Skeletal muscle cell (primary cell): ENCODE data around the gene MT1F.
"Not testable (repeated sequence)": the region's sequence is repeated elsewhere in the genome, so short reads cannot be mapped to it uniquely, and the experiment has no call there.

Experiments used
- DNase-seq: peaks from one replicate; pipeline ENCODE4 v3.0.0-alpha.2; 2010; ENCODE audit warnings: low read depth
- H3K4me3 ChIP-seq: 2 replicates; pipeline ENCODE4 v1.5.1; 2011; ENCODE audit warnings: low read depth, mild to moderate bottlenecking, control low read depth, low read length, moderate library complexity

MT1F gene

DNA sequence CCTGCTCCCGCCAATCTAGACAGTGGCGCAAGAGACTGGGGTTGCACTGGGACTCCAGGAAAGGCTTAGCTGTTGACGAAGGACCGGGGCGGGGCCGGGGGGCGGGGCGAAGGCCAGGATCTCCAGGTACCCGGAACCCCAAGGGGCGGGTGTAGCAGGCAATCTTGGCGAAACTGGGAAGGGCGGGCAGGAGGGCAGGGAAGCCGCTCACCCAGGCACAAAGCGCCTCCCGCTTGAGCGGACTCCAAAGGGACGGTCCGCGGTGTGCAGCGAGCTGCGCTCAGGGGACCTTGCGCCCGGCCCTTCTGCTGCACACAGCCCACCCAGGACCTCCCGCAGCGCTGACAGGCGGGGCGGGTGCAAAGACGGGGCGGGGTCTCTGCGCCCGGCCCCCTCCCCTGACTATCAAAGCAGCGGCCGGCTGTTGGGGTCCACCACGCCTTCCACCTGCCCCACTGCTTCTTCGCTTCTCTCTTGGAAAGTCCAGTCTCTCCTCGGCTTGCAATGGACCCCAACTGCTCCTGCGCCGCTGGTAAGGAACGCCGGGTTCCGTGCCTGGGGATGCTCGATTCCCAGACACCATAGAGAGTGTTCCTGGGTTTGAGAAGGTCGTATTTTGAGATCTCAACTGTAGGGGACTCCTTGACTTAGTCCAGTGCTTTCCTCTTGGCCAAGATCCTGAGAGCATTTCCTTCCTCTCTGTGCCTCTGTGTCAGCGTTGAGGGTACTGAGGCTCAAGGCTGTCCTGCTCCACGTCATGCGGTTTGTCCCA is at the start of gene MT1F:
MT1F (plus strand) TSS at position 405 of the 772 bp plus-strand sequence; CDS start at position 505, 100 bp downstream.
- H3K4me3 ChIP-seq, result peak within 1 kb of the TSS; percentile 44
- no peak for DNase-seq

DNA sequence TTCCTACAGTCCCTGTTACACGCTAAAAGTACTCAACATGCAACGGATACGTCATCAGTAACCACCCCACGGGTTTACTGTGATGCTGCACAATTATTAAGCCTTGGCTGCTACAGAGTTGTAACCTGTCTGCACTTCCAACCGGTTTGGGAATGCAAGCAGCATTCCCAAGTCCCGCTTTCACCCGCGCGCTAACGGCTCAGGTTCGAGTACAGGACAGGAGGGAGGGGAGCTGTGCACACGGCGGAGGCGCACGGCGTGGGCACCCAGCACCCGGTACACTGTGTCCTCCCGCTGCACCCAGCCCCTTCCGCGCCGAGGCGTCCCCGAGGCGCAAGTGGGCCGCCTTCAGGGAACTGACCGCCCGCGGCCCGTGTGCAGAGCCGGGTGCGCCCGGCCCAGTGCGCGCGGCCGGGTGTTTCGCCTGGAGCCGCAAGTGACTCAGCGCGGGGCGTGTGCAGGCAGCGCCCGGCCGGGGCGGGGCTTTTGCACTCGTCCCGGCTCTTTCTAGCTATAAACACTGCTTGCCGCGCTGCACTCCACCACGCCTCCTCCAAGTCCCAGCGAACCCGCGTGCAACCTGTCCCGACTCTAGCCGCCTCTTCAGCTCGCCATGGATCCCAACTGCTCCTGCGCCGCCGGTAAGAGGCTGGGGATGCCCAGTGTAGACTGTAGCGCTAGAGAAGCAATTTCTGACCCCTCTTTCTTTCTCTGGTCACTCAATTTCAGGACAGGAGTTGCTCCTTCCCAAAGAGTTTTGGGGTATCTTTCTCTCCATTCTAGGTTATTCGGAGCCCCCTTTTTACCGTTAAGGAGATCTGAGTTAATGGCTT is 49.5 kb upstream of the MT1F start, which contains the start of gene MT2A:
MT2A (plus strand) TSS at position 542 of the 833 bp plus-strand sequence; CDS start at position 614, 72 bp downstream.
- H3K4me3 ChIP-seq, result peak within 1 kb of the TSS; percentile 81
- DNase-seq, result peak; percentile 93

- no peak for DNase-seq
Measured at GRCh38 chr16:56608876-56609462, 48.8 kb upstream of the MT1F start.

DNA sequence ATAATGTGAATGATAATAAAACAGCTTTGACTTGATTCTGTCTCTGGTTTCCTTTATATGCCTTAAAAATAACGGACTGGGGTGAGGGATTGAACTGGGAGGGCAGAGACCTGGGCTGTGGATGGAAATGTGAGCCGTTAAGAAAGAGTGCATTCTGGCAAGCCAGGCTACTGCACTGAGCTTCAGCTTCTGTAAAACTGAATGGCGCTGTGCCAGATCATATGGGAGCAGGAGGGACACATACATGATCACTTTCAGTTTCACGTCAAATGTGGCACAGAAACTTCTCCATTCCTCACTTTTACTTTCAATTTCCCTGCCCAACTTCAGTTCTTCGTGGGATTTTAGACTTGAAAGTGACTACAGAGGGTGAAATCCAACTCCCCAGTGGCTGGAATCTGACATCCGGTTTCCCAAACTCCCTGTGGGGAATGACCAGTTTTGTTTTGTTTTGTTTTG is 48.3 kb upstream of the MT1F start:
- H3K4me3 ChIP-seq, result peak overlapping the region; percentile 81
- peak; percentile 66 for DNase-seq

More at GRCh38 chr16:56608876-56609462, 48.8 kb upstream of the MT1F start:
- peak overlapping the region; percentile 81 for H3K4me3 ChIP-seq

- H3K4me3 ChIP-seq, result peak overlapping the region; percentile 81
- peak; percentile 94 for DNase-seq
Measured at GRCh38 chr16:56610017-56610608, 47.6 kb upstream of the MT1F start.

DNA sequence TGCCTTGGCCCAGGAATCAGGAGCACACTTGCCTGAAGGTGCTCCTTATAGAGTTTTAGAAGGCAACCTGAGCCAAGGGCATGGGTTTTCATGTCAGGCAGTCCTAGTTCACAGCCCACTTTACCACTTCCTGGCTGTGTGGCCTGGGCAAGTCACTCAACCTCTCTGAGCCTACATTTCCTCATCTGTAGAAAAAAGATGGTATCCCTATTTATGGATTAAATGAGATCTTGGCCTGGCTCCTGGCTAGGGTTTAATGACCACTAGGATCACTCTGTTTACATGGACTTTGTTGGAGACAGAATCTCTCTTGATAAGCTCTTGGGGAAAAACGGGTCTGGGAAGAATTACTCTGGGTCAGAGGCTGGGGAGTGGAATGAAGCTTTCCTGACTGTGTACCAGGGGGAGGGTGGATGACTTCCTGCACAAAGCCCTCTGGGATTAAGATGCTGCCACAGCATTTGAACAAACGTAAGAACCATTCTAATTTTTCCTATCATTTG is 47.1 kb upstream of the MT1F start:
- peak overlapping the region; percentile 81 for H3K4me3 ChIP-seq
- no peak for DNase-seq

- no peak for DNase-seq
- H3K4me3 ChIP-seq, result no peak overlapping the region
Measured at GRCh38 chr16:56611281-56611833, 46.4 kb upstream of the MT1F start.

GRCh38 chr16:56613706-56614105 is 44.1 kb upstream of the MT1F start:
- H3K4me3 ChIP-seq, result no peak overlapping the region
- no peak for DNase-seq

DNA sequence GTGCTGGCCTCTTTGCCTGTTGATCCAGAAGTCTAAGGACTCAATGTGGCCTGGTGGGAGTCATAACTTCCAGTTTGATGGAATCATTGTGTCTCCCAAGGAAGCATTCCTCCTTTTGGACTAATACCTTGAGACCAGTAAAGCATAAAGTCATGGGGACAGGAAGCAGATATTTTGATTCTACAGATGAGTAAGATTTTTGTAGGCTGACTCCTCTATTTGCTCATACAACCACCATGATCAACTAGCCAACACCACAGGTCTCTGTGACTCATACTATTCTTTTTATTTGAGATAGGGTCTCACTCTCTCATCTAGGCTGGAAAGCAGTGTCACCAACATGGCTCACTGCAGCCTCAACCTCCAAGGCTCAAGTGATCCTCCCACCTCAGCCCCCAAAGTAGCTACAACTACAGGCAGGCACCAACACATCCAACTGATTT is 43.2 kb upstream of the MT1F start:
- H3K4me3 ChIP-seq, result no peak overlapping the region
- no peak for DNase-seq

GRCh38 chr16:56615353-56615752 is 42.4 kb upstream of the MT1F start:
- DNase-seq, result no peak

GRCh38 chr16:56616608-56617211 is 41.0 kb upstream of the MT1F start:
- peak overlapping the region; percentile 44 for H3K4me3 ChIP-seq
- no peak for DNase-seq

More at GRCh38 chr16:56615353-56615752, 42.4 kb upstream of the MT1F start:
- no peak overlapping the region for H3K4me3 ChIP-seq

DNA sequence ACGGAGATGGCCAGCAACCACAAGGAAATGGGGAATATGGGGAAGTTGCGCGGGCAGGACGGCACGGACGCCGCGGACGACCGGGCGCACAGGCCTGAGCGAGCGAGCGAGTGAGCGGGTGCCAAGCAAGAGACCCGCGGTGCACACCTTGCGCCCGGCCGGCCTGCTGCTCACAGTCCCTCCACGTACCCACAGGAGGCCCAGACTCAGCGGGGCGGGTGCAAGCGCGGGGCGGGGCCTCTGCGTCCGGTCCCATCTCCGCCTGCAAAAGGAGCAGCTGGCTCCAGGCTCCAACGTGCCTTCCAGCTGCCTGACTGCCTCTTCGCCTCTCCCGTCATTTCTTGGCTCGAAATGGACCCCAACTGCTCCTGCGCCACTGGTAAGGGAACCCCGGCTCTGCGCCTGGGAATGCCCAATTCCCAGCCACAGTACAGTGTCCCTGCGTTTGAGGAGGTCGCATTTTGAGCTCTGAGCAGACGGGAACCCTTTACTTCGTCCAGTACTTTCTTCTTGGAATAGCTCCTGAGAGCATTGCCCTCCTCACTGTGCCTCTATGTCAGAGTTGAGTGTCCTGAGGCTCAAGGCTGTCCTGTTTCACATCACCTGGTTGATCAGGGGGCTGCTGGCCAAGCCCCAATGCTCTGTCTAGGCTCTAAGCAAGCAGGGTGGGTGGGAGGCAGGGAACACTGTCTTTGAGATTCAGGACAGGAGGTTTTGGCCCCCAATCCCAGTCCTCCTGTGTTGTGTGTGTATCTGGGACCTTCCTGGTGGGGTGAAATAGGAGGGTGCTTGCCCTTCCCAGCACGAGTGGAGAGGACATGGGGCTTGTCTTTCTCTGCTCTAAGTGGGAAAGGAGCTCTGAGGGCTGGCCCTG is 40.3 kb upstream of the MT1F start:
- DNase-seq, result no peak
- H3K4me3 ChIP-seq, result peak overlapping the region; percentile 44

- H3K4me3 ChIP-seq, result peak overlapping the region; percentile 44
- no peak for DNase-seq
Measured at GRCh38 chr16:56618138-56618537, 39.6 kb upstream of the MT1F start.

- no peak for DNase-seq
- H3K4me3 ChIP-seq, result no peak overlapping the region
Measured at GRCh38 chr16:56620339-56620897, 37.3 kb upstream of the MT1F start.

DNA sequence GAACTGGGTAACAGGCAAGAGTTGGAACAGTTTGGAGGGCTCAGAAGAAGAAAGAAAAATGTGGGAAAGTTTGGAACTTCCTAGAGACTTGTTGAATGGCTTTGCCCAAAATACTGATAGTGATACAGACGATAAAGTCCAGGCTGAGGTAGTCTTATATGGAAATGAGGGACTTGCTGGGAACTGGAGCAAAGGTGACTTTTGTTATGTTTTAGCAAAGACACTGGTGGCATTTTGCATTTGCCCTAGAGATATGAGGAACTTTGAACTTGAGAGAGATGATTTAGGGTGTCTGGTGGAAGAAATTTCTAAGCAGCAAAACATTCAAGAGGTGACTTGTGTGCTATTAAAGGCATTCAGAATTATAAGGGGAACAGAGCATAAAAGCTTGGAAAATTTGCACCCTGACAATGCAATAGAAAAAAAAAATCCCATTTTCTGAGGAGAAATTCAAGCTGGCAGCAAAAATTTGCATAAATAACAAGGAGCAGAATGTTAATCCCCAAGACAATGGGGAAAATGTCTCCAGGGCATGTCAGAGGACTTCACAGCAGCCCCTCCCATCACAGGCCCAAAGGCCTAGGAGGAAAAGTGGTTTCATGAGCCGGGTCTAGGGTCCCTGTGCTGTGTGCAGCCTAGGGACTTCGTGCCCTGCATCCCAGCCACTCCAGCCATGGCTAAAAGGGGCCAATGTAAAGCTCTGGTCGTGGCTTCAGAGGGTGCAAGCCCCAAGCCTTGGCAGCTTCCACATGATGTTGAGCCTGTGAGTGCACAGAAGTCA is 35.9 kb upstream of the MT1F start:
- not testable (repeated sequence) for DNase-seq, H3K4me3 ChIP-seq

DNA sequence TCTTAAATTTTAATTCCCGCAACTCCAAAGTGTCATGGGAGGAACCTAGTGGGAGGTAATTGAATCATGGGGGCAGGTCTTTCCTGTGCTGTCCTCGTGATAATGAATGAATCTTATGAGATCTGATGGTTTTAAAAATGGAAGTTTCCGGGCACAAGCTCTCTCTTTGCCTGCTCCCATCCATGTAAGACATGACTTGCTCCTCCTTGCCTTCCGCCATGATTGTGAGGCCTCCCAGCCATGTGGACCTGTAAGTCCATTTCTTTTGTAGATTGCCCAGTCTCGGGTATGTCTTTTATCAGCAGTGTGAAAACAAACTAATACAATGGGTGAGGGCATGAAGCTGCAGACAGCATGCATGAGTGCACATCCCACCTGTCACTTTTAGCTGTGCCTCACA is 34.6 kb upstream of the MT1F start:
- DNase-seq, H3K4me3 ChIP-seq: not testable (repeated sequence)

DNA sequence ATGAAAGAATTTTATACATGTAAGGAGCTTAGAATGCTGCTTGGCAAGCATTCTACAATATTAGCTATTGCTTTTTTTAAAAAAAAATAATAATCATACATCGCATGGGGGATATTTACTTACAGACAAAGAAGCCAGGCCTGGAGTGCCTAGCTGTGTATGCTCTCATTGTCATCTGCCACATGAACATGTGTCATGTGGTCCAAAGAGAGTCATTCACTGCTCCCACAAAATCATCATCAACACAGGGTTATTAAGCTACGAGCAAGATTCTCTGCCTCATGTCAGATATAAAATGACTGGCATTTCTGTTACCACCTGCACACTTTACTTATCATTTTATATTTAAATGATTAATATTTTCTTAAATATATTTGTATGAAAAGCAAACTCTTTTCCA is 34.1 kb upstream of the MT1F start:
- H3K4me3 ChIP-seq, result no peak overlapping the region
- DNase-seq, result no peak
